ENCODE data around the gene CCL8.

Gene CCL8

GRCh38 chr17:34319039-34319483 lies at the start of gene CCL8:
Gene CCL8, plus strand, starts transcription at chr17:34319435. Its CDS starts 67 bp downstream, at chr17:34319502.
- ATAC-seq = no peak
- TF ChIP-seq ZFP30 (CRISPR knock-in tag; IDR thresholded peaks at IDR 0.05) (no peak), POU6F1 (CRISPR knock-in tag; IDR thresholded peaks at IDR 0.05; ENCODE audit: borderline replicate concordance, low read depth) (no peak), ZC3H10 (CRISPR knock-in tag; IDR thresholded peaks at IDR 0.05) (no peak), CSRNP3 (CRISPR knock-in tag; IDR thresholded peaks at IDR 0.05) (no peak)

- peak; percentile 50; the same call in 2 of the 3 replicates for ATAC-seq
- TF ChIP-seq PPARA (CRISPR knock-in tag; IDR thresholded peaks at IDR 0.05; ENCODE audit: borderline replicate concordance) (no peak), SNAI2 (CRISPR knock-in tag; IDR thresholded peaks at IDR 0.05) (no peak), ISL1 (CRISPR knock-in tag; IDR thresholded peaks at IDR 0.05) (no peak), RARB (CRISPR knock-in tag; IDR thresholded peaks at IDR 0.05) (no peak), ZC3H10 (CRISPR knock-in tag; IDR thresholded peaks at IDR 0.05) (no peak), PATZ1 (CRISPR knock-in tag; IDR thresholded peaks at IDR 0.05; ENCODE audit: borderline replicate concordance) (no peak), ZNF8 (CRISPR knock-in tag; IDR thresholded peaks at IDR 0.05) (no peak)
- TF ChIP-seq, protein P1, sequence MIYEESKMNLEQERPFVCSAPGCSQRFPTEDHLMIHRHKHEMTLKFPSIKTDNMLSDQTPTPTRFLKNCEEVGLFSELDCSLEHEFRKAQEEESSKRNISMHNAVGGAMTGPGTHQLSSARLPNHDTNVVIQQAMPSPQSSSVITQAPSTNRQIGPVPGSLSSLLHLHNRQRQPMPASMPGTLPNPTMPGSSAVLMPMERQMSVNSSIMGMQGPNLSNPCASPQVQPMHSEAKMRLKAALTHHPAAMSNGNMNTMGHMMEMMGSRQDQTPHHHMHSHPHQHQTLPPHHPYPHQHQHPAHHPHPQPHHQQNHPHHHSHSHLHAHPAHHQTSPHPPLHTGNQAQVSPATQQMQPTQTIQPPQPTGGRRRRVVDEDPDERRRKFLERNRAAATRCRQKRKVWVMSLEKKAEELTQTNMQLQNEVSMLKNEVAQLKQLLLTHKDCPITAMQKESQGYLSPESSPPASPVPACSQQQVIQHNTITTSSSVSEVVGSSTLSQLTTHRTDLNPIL (CRISPR knock-in tag; IDR thresholded peaks at IDR 0.05; ENCODE audit: low read depth) = no peak
These were observed 49.3 kb upstream of the CCL8 start, which contains the start of gene CCL7 for GRCh38 chr17:34269969-34270368. Gene CCL7, plus strand, starts transcription at chr17:34270221. Its CDS starts 70 bp downstream, at chr17:34270291.

GRCh38 chr17:34275881-34276280 lies 43.4 kb upstream of the CCL8 start:
- ATAC-seq = peak; percentile 84
- no peak for TF ChIP-seq ZNF565 (CRISPR knock-in tag; conservative IDR thresholded peaks at IDR 0.05; ENCODE audit: low read depth)
- no peak for TF ChIP-seq ZFP30 (CRISPR knock-in tag; IDR thresholded peaks at IDR 0.05)
- TF ChIP-seq TOX (CRISPR knock-in tag; IDR thresholded peaks at IDR 0.05; ENCODE audit: borderline replicate concordance) = no peak
- TF ChIP-seq CSDC2 (CRISPR knock-in tag; IDR thresholded peaks at IDR 0.05) = no peak
- no peak for TF ChIP-seq ZC3H10 (CRISPR knock-in tag; IDR thresholded peaks at IDR 0.05)
- TF ChIP-seq CSRNP3 (CRISPR knock-in tag; IDR thresholded peaks at IDR 0.05) = no peak
- no peak for TF ChIP-seq TSHZ2 (CRISPR knock-in tag; IDR thresholded peaks at IDR 0.05)

DNA sequence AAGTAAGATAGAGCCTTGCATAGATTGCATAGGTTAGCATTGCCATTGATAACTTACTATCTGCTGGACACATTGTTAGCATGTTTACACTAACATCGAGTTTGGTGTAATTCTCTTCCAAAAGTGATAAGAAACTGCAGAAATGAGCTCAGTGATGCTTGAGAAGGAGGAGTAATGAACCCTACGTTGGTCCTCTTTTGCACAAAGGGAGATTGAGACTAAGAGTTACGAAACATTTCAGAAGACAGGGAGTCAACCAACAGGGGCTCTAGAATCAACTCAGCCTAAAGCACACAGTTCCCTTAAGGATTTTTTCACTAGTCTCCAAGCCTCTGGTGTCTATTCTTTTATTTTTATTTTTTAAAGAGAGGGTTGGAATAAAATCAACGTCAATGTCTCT lies 42.4 kb upstream of the CCL8 start:
- ATAC-seq = no peak
- no peak for TF ChIP-seq POU6F1 (CRISPR knock-in tag; IDR thresholded peaks at IDR 0.05; ENCODE audit: borderline replicate concordance, low read depth)
- TF ChIP-seq GLIS3 (CRISPR knock-in tag; IDR thresholded peaks at IDR 0.05) = no peak
- no peak for TF ChIP-seq PATZ1 (CRISPR knock-in tag; IDR thresholded peaks at IDR 0.05; ENCODE audit: borderline replicate concordance)
- TF ChIP-seq, protein P1 (CRISPR knock-in tag; IDR thresholded peaks at IDR 0.05; ENCODE audit: low read depth) = no peak
